NCI-H1105 treated with DMSO at 0.1 percent for 48 hours (cell line): Measurements from ENCODE around the gene PRRT1B.

ENCODE experiments used
- DNase-seq: peaks from one replicate; lab custom pipeline; 2025; lab: John Stamatoyannopoulos, UW

Gene PRRT1B

GRCh38 chr9:131580358-131580757 lies 35.0 kb downstream of the PRRT1B start:
- DNase-seq = no peak

GRCh38 chr9:131582056-131582455 lies 36.7 kb downstream of the PRRT1B start:
- no peak for DNase-seq

- DNase-seq = no peak
Measured at GRCh38 chr9:131582466-131583336, 37.4 kb downstream of the PRRT1B start.

- no peak for DNase-seq
Measured at GRCh38 chr9:131583337-131583645, 38.0 kb downstream of the PRRT1B start.

- DNase-seq = no peak
Measured at GRCh38 chr9:131583836-131584555, 38.7 kb downstream of the PRRT1B start.

- no peak for DNase-seq
Measured at GRCh38 chr9:131584858-131585257, 39.5 kb downstream of the PRRT1B start.

GRCh38 chr9:131585375-131585774 lies 40.1 kb downstream of the PRRT1B start:
- no peak for DNase-seq

GRCh38 chr9:131587331-131587730 lies 42.0 kb downstream of the PRRT1B start:
- DNase-seq = no peak

GRCh38 chr9:131587906-131588305 lies 42.6 kb downstream of the PRRT1B start:
- no peak for DNase-seq

- DNase-seq = no peak
Measured at GRCh38 chr9:131588396-131588795, 43.1 kb downstream of the PRRT1B start.

- no peak for DNase-seq
Measured at GRCh38 chr9:131589124-131589711, 43.9 kb downstream of the PRRT1B start.

- DNase-seq = no peak
Measured at GRCh38 chr9:131589993-131590392, 44.7 kb downstream of the PRRT1B start.

- no peak for DNase-seq
Measured at GRCh38 chr9:131590449-131590848, 45.1 kb downstream of the PRRT1B start.

- peak; percentile 52 for DNase-seq
Measured at GRCh38 chr9:131590907-131591844, 45.9 kb downstream of the PRRT1B start.

GRCh38 chr9:131591845-131592208 lies 46.5 kb downstream of the PRRT1B start:
- no peak for DNase-seq

GRCh38 chr9:131593091-131593820 lies 47.9 kb downstream of the PRRT1B start:
- no peak for DNase-seq

- DNase-seq = no peak
Measured at GRCh38 chr9:131593936-131594665, 48.8 kb downstream of the PRRT1B start.

GRCh38 chr9:131594906-131595665 lies 49.8 kb downstream of the PRRT1B start:
- no peak for DNase-seq

GRCh38 chr9:131595696-131596429 lies 50.5 kb downstream of the PRRT1B start:
- DNase-seq = no peak
